Endothelial cell of umbilical vein (primary cell): ENCODE measurements around the gene PPM1J. TPM values are rescaled to one million over a fixed set of nuclear protein-coding genes. Genes with fewer than 3 reads are reported as not detected.

Source experiments
- BruUV-seq: library from RNA; stranded (reverse); fragments of 400-500 nt; replicated peaks from 2 replicates; lab custom pipeline; 2021; lab: Mats Ljungman, UMichigan
- CTCF ChIA-PET: fragments of 300-600, 350-600 bp; sonication (Branson Sonifier 250); formaldehyde crosslinking; loops from one replicate; lab custom pipeline; 2021; ENCODE audit warnings: antibody characterized with exemption, inconsistent platforms; lab: Charles Lee
- POLR2A ChIA-PET: fragments of 300-600, 350-600 bp; sonication (Branson Sonifier 250); formaldehyde crosslinking; loops from one replicate; lab custom pipeline; 2021; ENCODE audit warnings: antibody characterized with exemption, inconsistent platforms; lab: Charles Lee
- DNase-seq: peaks from one replicate; pipeline ENCODE4 v3.0.0-alpha.2; 2011; ENCODE audit warnings: low read depth, low spot score
- FAIRE-seq: peaks from 2 replicates; lab custom pipeline; 2011; peaks lifted over from hg19 to GRCh38; lab: Jason Lieb, UNC
- H2AFZ ChIP-seq: 2 replicates; pipeline ENCODE4 v1.6.0; 2012; ENCODE audit warnings: low read depth, low read length, control low read depth, inconsistent platforms
- H3K27ac ChIP-seq: 2 replicates; pipeline ENCODE4 v1.5.1; 2011; ENCODE audit warnings: low read depth, mild to moderate bottlenecking, control low read depth, low read length, moderate library complexity; ENCODE audit not compliant: insufficient read depth
- H3K27me3 ChIP-seq, 2 experiments: 2 replicates each; pipeline versions ENCODE4 v1.6.0 to v1.6.1; 2011; ENCODE audit warnings: low read length in 2 of 2, mixed read lengths in 1 of 2; ENCODE audit not compliant: control insufficient read depth in 2 of 2, insufficient read depth in 2 of 2
- H3K36me3 ChIP-seq, 2 experiments: 2 replicates in 1 of 2; 3 replicates in 1 of 2; pipeline ENCODE4 v1.5.1; 2011; ENCODE audit warnings: low read length in 2 of 2, mild to moderate bottlenecking in 1 of 2, moderate library complexity in 1 of 2; ENCODE audit not compliant: control insufficient read depth in 2 of 2, insufficient read depth in 2 of 2; ENCODE audit errors: extremely low read depth in 1 of 2
- H3K4me1 ChIP-seq: 3 replicates; pipeline ENCODE4 v1.5.1; 2011; ENCODE audit warnings: mild to moderate bottlenecking, low read length; ENCODE audit not compliant: control insufficient read depth, insufficient read depth; ENCODE audit errors: extremely low read depth
- H3K4me2 ChIP-seq: 2 replicates; pipeline ENCODE4 v1.6.1; 2011; ENCODE audit warnings: low read length, control low read depth, mixed read lengths; ENCODE audit not compliant: insufficient read depth
- H3K4me3 ChIP-seq, 3 experiments: fragments of 200-600 bp in 1 of 3; sonication (generic), shearing (Covaris generic) in 1 of 3; replicated peaks in 1 of 3; 2 replicates each; pipeline ENCODE4 v1.5.1; 2011 to 2016; ENCODE audit warnings: control low read depth in 3 of 3, low read length in 3 of 3, mild to moderate bottlenecking in 2 of 3, inconsistent platforms in 1 of 3, low read depth in 1 of 3, moderate library complexity in 1 of 3; ENCODE audit not compliant: insufficient read depth in 1 of 3
- H3K79me2 ChIP-seq: 2 replicates; pipeline ENCODE4 v1.6.0; 2012; ENCODE audit warnings: low read length, inconsistent platforms; ENCODE audit not compliant: control insufficient read depth, insufficient read depth
- H3K9ac ChIP-seq: replicated peaks from 2 replicates; pipeline ENCODE3; 2011; ENCODE audit warnings: low read length, control low read depth; ENCODE audit not compliant: insufficient read depth; ENCODE audit errors: extremely low read depth
- H3K9me1 ChIP-seq: replicated peaks from 3 replicates; pipeline ENCODE4 v1.6.0; 2011; ENCODE audit warnings: mild to moderate bottlenecking, low read length; ENCODE audit not compliant: control insufficient read depth, insufficient read depth; ENCODE audit errors: extremely low read depth
- H3K9me3 ChIP-seq: replicated peaks from 2 replicates; pipeline ENCODE4 v1.5.1; 2012; ENCODE audit warnings: low read length, inconsistent platforms; ENCODE audit not compliant: control insufficient read depth, insufficient read depth
- H4K20me1 ChIP-seq: replicated peaks from 2 replicates; pipeline ENCODE3; 2011; ENCODE audit warnings: mild to moderate bottlenecking, low read length; ENCODE audit not compliant: control insufficient read depth, insufficient read depth; ENCODE audit errors: extremely low read depth
- CTCF ChIP-seq, 2 donors: IDR thresholded peaks; 1 replicate in 1 of 2; 2 replicates in 1 of 2; pipeline ENCODE4 v1.5.1; 2011; ENCODE audit warnings: low read length in 2 of 2, mild to moderate bottlenecking in 2 of 2, moderate library complexity in 2 of 2, control low read depth in 1 of 2, inconsistent platforms in 1 of 2, low read depth in 1 of 2; ENCODE audit not compliant: insufficient read depth in 1 of 2; ENCODE audit errors: extremely low read depth in 1 of 2
- EZH2 ChIP-seq: IDR thresholded peaks from 2 replicates; pipeline ENCODE4 v1.6.1; 2012; ENCODE audit warnings: borderline replicate concordance, low read depth, mild to moderate bottlenecking, moderate library complexity, low read length, inconsistent platforms; ENCODE audit not compliant: severe bottlenecking
- FOS ChIP-seq: IDR thresholded peaks from 2 replicates; pipeline ENCODE4 v1.6.1; 2011; ENCODE audit warnings: mild to moderate bottlenecking, low read length, moderate library complexity, borderline replicate concordance; ENCODE audit not compliant: insufficient read depth
- GATA2 ChIP-seq: IDR thresholded peaks from 2 replicates; pipeline ENCODE4 v1.7.0; 2011; ENCODE audit warnings: low read depth, mild to moderate bottlenecking, moderate library complexity, mixed read lengths, low read length; ENCODE audit not compliant: insufficient read length, insufficient read depth
- JUN ChIP-seq: IDR thresholded peaks from 2 replicates; pipeline ENCODE4 v1.6.1; 2011; ENCODE audit warnings: borderline replicate concordance, low read depth; ENCODE audit not compliant: insufficient read length, insufficient read depth
- MAX ChIP-seq: IDR thresholded peaks from 2 replicates; pipeline ENCODE4 v1.6.1; 2011; ENCODE audit not compliant: insufficient read depth, insufficient read length
- MYC ChIP-seq: IDR thresholded peaks from one replicate; pipeline ENCODE4 v1.6.1; 2011; ENCODE audit warnings: mild to moderate bottlenecking, low read depth, low read length
- POLR2A ChIP-seq: IDR thresholded peaks from 2 replicates; pipeline ENCODE4 v1.6.1; 2012; ENCODE audit warnings: low read depth, mild to moderate bottlenecking, control low read depth, low read length
- POLR2AphosphoS5 ChIP-seq: IDR thresholded peaks from 2 replicates; pipeline ENCODE4 v1.6.1; 2012; ENCODE audit warnings: low read depth, mild to moderate bottlenecking, control low read depth, low read length, moderate library complexity; ENCODE audit not compliant: insufficient read depth
- dilution Hi-C: fragments of 300-500 bp; cut with MboI; formaldehyde crosslinking; loops from one replicate; pipeline ENCODE4 v1.15.0; 2019; ENCODE audit warnings: low sequenced_read_pairs; ENCODE audit not compliant: extremely low pct_ligation_motif_present
- intact Hi-C: fragments of 100-400 bp; cut with micrococcal nuclease; formaldehyde crosslinking; loops from one replicate; pipeline ENCODE4 v1.10.0; 2022
- polyA plus RNA-seq, 4 experiments: library from polyadenylated mRNA; depleted of rRNA in 3 of 4; stranded (reverse) in 3 of 4; unstranded in 1 of 4; fragments of >200 nt; gene quantifications; 2 replicates each; pipeline versions ENCODE4 v1.2.1 to v1.2.3, GENCODE V29; 2011 to 2012; ENCODE audit warnings: missing spikeins in 1 of 4
- total RNA-seq: library from RNA; stranded (reverse); gene quantifications from 2 replicates; pipeline ENCODE4 v1.2.3, GENCODE V29; 2021

PPM1J gene
- total and polyA plus RNA-seq, 2 donors (not counting 3 experiments of a cell fraction or from before 2014, with no cell fraction given) = 1.7 to 3.1 TPM

GRCh38 chr1:112687361-112687760 is 27.8 kb downstream of the PPM1J start:
- DNase-seq = no peak
- no peaks in the 10 kb centered on the region for H3K4me1 ChIP-seq
- no peak overlapping the region for H3K27ac ChIP-seq
- no TSS peak for BruUV-seq
- TF ChIP-seq GATA2 = no peak
- no peak for TF ChIP-seq MAX
- TF ChIP-seq MYC = no peak
- TF ChIP-seq POLR2AphosphoS5 = no peak
- no peak for TF ChIP-seq EZH2
- TF ChIP-seq CTCF (IDR thresholded peaks at IDR 0.05; ENCODE audit: extremely low read depth in 1 of 2, insufficient read depth in 1 of 2, low read depth in 1 of 2, low read length in 2 of 2) = no peak
- no peak for TF ChIP-seq POLR2A
- TF ChIP-seq JUN = no peak
- TF ChIP-seq FOS = no peak
- CTCF ChIA-PET = interaction anchor here (1.2 kb wide), 1 partner anchor 15 kb away, joined by 4 read pairs; no protein-coding TSS in a partner anchor
- no peak overlapping the region for H3K9ac ChIP-seq
- no peak for FAIRE-seq
- no peak overlapping the region for H3K4me2 ChIP-seq
- H3K9me3 ChIP-seq = no peaks in the 10 kb centered on the region
- H2AFZ ChIP-seq = no peak overlapping the region
- dilution Hi-C loops = no loop called here
- intact Hi-C loops = no loop called here
- no peak overlapping the region for H3K4me3 ChIP-seq
- POLR2A ChIA-PET = no interaction called here
- H3K79me2 ChIP-seq = no peaks in the 10 kb centered on the region
- H3K36me3 ChIP-seq = peaks cover 4 to 7% of the 10 kb centered on the region in 2 experiments
- no peaks in the 10 kb centered on the region for H4K20me1 ChIP-seq
- H3K9me1 ChIP-seq = no peaks in the 10 kb centered on the region
- H3K27me3 ChIP-seq = no peaks in the 10 kb centered on the region
